ENCODE data around the gene NAV3. TPM values are rescaled to one million over a fixed set of nuclear protein-coding genes. Genes with fewer than 3 reads are reported as not detected.

The NAV3 gene
- total and polyA plus RNA-seq, 2 of the 4 experiments (the other 2 are of a cell fraction) = 25.5 to 106 TPM

DNA sequence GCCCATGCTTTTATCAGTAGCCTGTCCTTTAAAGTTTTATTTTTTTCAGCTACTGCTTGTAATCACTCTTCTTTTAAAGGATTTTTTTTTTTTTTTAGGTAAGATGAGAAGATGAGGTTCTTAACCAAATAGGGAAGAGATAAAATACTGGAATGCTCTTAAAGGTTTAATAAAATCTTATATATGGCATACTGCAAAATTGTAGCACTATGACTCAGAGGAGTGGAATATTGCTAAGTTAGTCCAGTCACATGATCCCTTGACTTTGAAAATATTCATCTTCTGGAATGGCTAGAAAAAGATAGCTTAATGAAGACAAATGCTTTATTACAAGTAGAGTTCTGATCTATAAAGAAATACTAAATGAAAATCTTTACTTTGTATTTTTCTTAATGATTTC, 116.6 kb downstream of the NAV3 start:
- Histone ChIP-seq H2AK9ac (replicated peaks; ENCODE audit: low read depth, low read length, poor library complexity) (no peak overlapping the region), H3K14ac (replicated peaks; ENCODE audit: low read depth, low read length) (no peak overlapping the region), H3K23ac (ENCODE audit: low read depth, low read length) (no peak overlapping the region), H3K9ac (ENCODE audit: low read depth, low read length) (no peak overlapping the region), H2BK20ac (ENCODE audit: low read depth, low read length) (no peak overlapping the region), H3K56ac (ENCODE audit: extremely low read depth, insufficient read depth, low read length) (peak overlapping the region; percentile 52; the same call in 1 of the 2 replicates), H2AFZ (replicated peaks; ENCODE audit: low read length, poor library complexity) (no peak overlapping the region), H4K5ac (ENCODE audit: low read depth, low read length) (no peak overlapping the region), H2BK120ac (ENCODE audit: low read depth, low read length) (no peak overlapping the region; the same call in 1 of the 2 replicates), H3K9me1 (ENCODE audit: insufficient read depth, low read length) (no peaks in the 10 kb centered on the region), H3K4ac (ENCODE audit: low read depth, low read length) (no peak overlapping the region), H3K4me2 (ENCODE audit: low read depth, low read length) (peak overlapping the region; percentile 93; the same call in 1 of the 2 replicates), H3K4me3 (ENCODE audit: insufficient read depth, low read depth, low read length) (no peak overlapping the region), H3K79me1 (ENCODE audit: low read depth in 1 of 2, low read length in 2 of 2) (peaks cover 5 to 30% of the 10 kb centered on the region in 2 experiments; a peak in 3 of 4 replicates), H2AK5ac (ENCODE audit: low read depth, low read length) (no peak overlapping the region), H3K27me3 (ENCODE audit: control insufficient read depth, insufficient read depth, low read length) (no peaks in the 10 kb centered on the region), H4K91ac (ENCODE audit: insufficient read depth, low read depth, low read length) (no peak overlapping the region), H2BK5ac (ENCODE audit: low read depth, low read length, poor library complexity, severe bottlenecking) (peak overlapping the region; percentile 97), H3K36me3 (ENCODE audit: control insufficient read depth, insufficient read depth, low read length) (peaks cover 1% of the 10 kb centered on the region; the same call in 1 of the 2 replicates), H4K8ac (ENCODE audit: low read depth in 2 of 2, low read length in 2 of 2) (peak overlapping the region in 1 of 2 experiments; percentile 55; a peak in 1 of 4 replicates), H4K20me1 (ENCODE audit: insufficient read depth, low read length) (no peaks in the 10 kb centered on the region), H2BK15ac (ENCODE audit: low read depth, low read length) (no peak overlapping the region; the same call in 2 of the 3 replicates), H3K4me1 (ENCODE audit: control insufficient read depth, insufficient read depth, low read length) (peaks cover 5% of the 10 kb centered on the region; the same call in 1 of the 2 replicates), H3K9me3 (ENCODE audit: control insufficient read depth, insufficient read depth, low read length) (no peaks in the 10 kb centered on the region; the same call in 1 of the 2 replicates), H3K18ac (ENCODE audit: low read depth, low read length) (no peak overlapping the region), H3K27ac (ENCODE audit: insufficient read depth, low read length) (no peak overlapping the region)
- ChIA-PET POLR2A (ENCODE audit: unreplicated experiment) (no interaction called here), CTCF (no interaction called here)
- DNase-seq = peak; percentile 83
- ATAC-seq (ENCODE audit: low read depth) = peak; percentile 68
- TF ChIP-seq, protein P1, sequence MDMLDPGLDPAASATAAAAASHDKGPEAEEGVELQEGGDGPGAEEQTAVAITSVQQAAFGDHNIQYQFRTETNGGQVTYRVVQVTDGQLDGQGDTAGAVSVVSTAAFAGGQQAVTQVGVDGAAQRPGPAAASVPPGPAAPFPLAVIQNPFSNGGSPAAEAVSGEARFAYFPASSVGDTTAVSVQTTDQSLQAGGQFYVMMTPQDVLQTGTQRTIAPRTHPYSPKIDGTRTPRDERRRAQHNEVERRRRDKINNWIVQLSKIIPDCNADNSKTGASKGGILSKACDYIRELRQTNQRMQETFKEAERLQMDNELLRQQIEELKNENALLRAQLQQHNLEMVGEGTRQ (IDR thresholded peaks at IDR 0.05; ENCODE audit: low read depth, low read length) = peak; percentile 83
- 0 out of 2 replicates have a peak, but pooled peaks have one; percentile 26 for TF ChIP-seq BHLHE40 (IDR thresholded peaks at IDR 0.05; ENCODE audit: low read depth, low read length)
- TF ChIP-seq CHD1 (IDR thresholded peaks at IDR 0.05; ENCODE audit: low read depth, low read length) = no peak
- TF ChIP-seq MAZ (IDR thresholded peaks at IDR 0.05; ENCODE audit: borderline replicate concordance, low read depth, low read length) = no peak
- peak; percentile 64; the same call in 1 of the 2 replicates for TF ChIP-seq FOS (IDR thresholded peaks at IDR 0.05; ENCODE audit: low read depth, low read length)
- dilution Hi-C loops (cut with HindIII; ENCODE audit: low sequenced_read_pairs, unreplicated experiment) = no loop called here
- in situ Hi-C loops (cut with MboI; ENCODE audit: low sequenced_read_pairs) = loop anchor here (25.0 kb wide), 1 partner anchor 885 kb away; the partner anchor contains the start of gene E2F7
- intact Hi-C loops (cut with micrococcal nuclease) = loop anchor here (10.0 kb wide), 1 partner anchor 883 kb away; the partner anchor contains the start of gene E2F7
- no TSS peak for BruUV-seq (replicated peaks)

Data from IMR-90 (cell line).